ENCODE results near the gene PMM2.
"Not testable (repeated sequence)": the region's sequence is repeated elsewhere in the genome, so short reads cannot be mapped to it uniquely, and the experiment has no call there.

Gene PMM2

GRCh38 chr16:8797364-8798173, at the start of gene PMM2, which contains the start of gene TMEM186:
TSS of gene PMM2 (plus strand) at chr16:8797839. CDS start at chr16:8797883, 44 bp downstream.
TSS of gene TMEM186 (minus strand) at chr16:8797639. CDS start at chr16:8797614, 25 bp downstream.
- FAIRE-seq, result peak; percentile 92

- FAIRE-seq, result not testable (repeated sequence)
These were observed 48.7 kb upstream of the PMM2 start for GRCh38 chr16:8748944-8749343.

- no peak for FAIRE-seq
These were observed 45.9 kb upstream of the PMM2 start for GRCh38 chr16:8751481-8752311.

GRCh38 chr16:8752706-8753105, 44.9 kb upstream of the PMM2 start:
- FAIRE-seq, result no peak

GRCh38 chr16:8753416-8754054, 44.1 kb upstream of the PMM2 start:
- no peak for FAIRE-seq

GRCh38 chr16:8756755-8757154, 40.9 kb upstream of the PMM2 start:
- FAIRE-seq, result no peak

- no peak for FAIRE-seq
These were observed 39.6 kb upstream of the PMM2 start for GRCh38 chr16:8758022-8758421.

- FAIRE-seq, result no peak
These were observed 37.6 kb upstream of the PMM2 start for GRCh38 chr16:8760021-8760420.

GRCh38 chr16:8761078-8761477, 36.6 kb upstream of the PMM2 start:
- FAIRE-seq, result no peak

GRCh38 chr16:8762254-8762653, 35.4 kb upstream of the PMM2 start:
- no peak for FAIRE-seq

GRCh38 chr16:8763083-8763482, 34.6 kb upstream of the PMM2 start:
- no peak for FAIRE-seq

- no peak for FAIRE-seq
These were observed 33.7 kb upstream of the PMM2 start for GRCh38 chr16:8763899-8764298.

GRCh38 chr16:8764525-8765250, 33.0 kb upstream of the PMM2 start:
- no peak for FAIRE-seq

- FAIRE-seq, result no peak
These were observed 30.5 kb upstream of the PMM2 start for GRCh38 chr16:8767176-8767575.

GRCh38 chr16:8768283-8768682, 29.4 kb upstream of the PMM2 start:
- no peak for FAIRE-seq

GRCh38 chr16:8768692-8769091, 28.9 kb upstream of the PMM2 start:
- no peak for FAIRE-seq

GRCh38 chr16:8773537-8773936, 24.1 kb upstream of the PMM2 start:
- no peak for FAIRE-seq

GRCh38 chr16:8774208-8774607, 23.4 kb upstream of the PMM2 start:
- FAIRE-seq, result no peak

GRCh38 chr16:8775359-8775758, 22.3 kb upstream of the PMM2 start:
- no peak for FAIRE-seq

GRCh38 chr16:8776129-8776584, 21.5 kb upstream of the PMM2 start:
- no peak for FAIRE-seq

GRCh38 chr16:8777217-8777616, 20.4 kb upstream of the PMM2 start:
- FAIRE-seq, result no peak

GRCh38 chr16:8781797-8782196, 15.8 kb upstream of the PMM2 start:
- FAIRE-seq, result no peak

- no peak for FAIRE-seq
These were observed 15.0 kb upstream of the PMM2 start for GRCh38 chr16:8782673-8783072.
